SK-N-SH treated with all-trans-retinoic acid at 6 μM for 48 hours (cell line): ENCODE results near the gene NKTR.

Source experiments
- ARNTL ChIP-seq: fragments of 450-650 bp; formaldehyde crosslinking; IDR thresholded peaks from 2 replicates; pipeline ENCODE4 v1.5.0; 2020; ENCODE audit warnings: low read depth, mild to moderate bottlenecking, moderate library complexity, borderline replicate concordance
- ZFP3 ChIP-seq: fragments of 250-450 bp; sonication (Bioruptor Pico); IDR thresholded peaks from 2 replicates; pipeline ENCODE4 v1.5.0; 2020; ENCODE audit warnings: mild to moderate bottlenecking, moderate library complexity

GRCh38 chr3:42655980-42656679, 55.6 kb downstream of the NKTR start:
- TF ChIP-seq ZFP3 (no peak), ARNTL (CRISPR knock-in tag) (no peak)
